HCT116 (cell line): ENCODE measurements around the gene TBC1D14. TPM values are rescaled to one million over a fixed set of nuclear protein-coding genes. Genes with fewer than 3 reads are reported as not detected.
A peak's percentile ranks its signal among the peaks of the same experiment; 100 is the strongest.

Experiments
- ATAC-seq: fragments of 200-7000 bp; cut with Tn5 transposase; 2 replicates; pipeline ENCODE4 v1.9.1; 2020; ENCODE audit warnings: mild to moderate bottlenecking, moderate library complexity
- BruUV-seq: library from RNA; stranded (reverse); fragments of 400-500 nt; replicated peaks from 2 replicates; lab custom pipeline; 2021; lab: Mats Ljungman, UMichigan
- CTCF ChIA-PET: fragments of 300-600 bp; sonication (Branson Sonifier 250); formaldehyde crosslinking; loops from one replicate; lab custom pipeline; 2021; ENCODE audit warnings: antibody characterized with exemption; lab: Charles Lee
- POLR2A ChIA-PET: fragments of 300-600, 350-600 bp; sonication (Branson Sonifier 250); formaldehyde crosslinking; loops from one replicate; lab custom pipeline; 2021; ENCODE audit warnings: antibody characterized with exemption; lab: Charles Lee
- RAD21 ChIA-PET, 2 experiments: fragments of 300-600 bp; sonication (Branson Sonifier 250); formaldehyde crosslinking; loops; one replicate each; lab custom pipeline; 2023; ENCODE audit warnings: low total read pairs in 2 of 2; ENCODE audit not compliant: uncharacterized antibody in 2 of 2, unreplicated experiment in 2 of 2, low non-redundant PET in 1 of 2; lab: Charles Lee
- DNase-seq: peaks from one replicate; pipeline ENCODE4 v3.0.0-alpha.2; 2010; ENCODE audit warnings: low read depth, low spot score
- H2AFZ ChIP-seq: fragments of 200-600 bp; shearing (Covaris generic), sonication (generic); 2 replicates; pipeline ENCODE4 v1.6.1; 2017; ENCODE audit warnings: low read depth, mixed run types, mixed read lengths, antibody characterized with exemption, low read length; ENCODE audit not compliant: poor library complexity, severe bottlenecking
- H3K27ac ChIP-seq: 2 replicates; pipeline ENCODE4 v1.5.1; 2012; ENCODE audit warnings: low read depth, low read length
- H3K27me3 ChIP-seq: fragments of 200-600 bp; sonication (generic); 2 replicates; pipeline ENCODE4 v1.6.1; 2016; ENCODE audit warnings: mixed run types, low read length, mixed read lengths; ENCODE audit not compliant: insufficient read depth
- H3K36me3 ChIP-seq, 2 experiments: fragments of 200-500 bp in 1 of 2; fragments of 200-600 bp in 1 of 2; sonication (Bioruptor generic) in 1 of 2; sonication (generic) in 1 of 2; 2 replicates each; pipeline versions ENCODE4 v1.5.1 to v1.6.1; 2014 to 2016; ENCODE audit warnings: low read length in 2 of 2, inconsistent platforms in 1 of 2, mixed read lengths in 1 of 2, mixed run types in 1 of 2; ENCODE audit not compliant: insufficient read depth in 2 of 2, control insufficient read depth in 1 of 2
- H3K4me1 ChIP-seq, 2 experiments: fragments of 200-600 bp in 1 of 2; sonication (generic) in 1 of 2; 2 replicates each; pipeline versions ENCODE4 v1.5.1 to v1.6.1; 2012 to 2017; ENCODE audit warnings: low read length in 2 of 2, inconsistent platforms in 1 of 2, mild to moderate bottlenecking in 1 of 2, mixed read lengths in 1 of 2, mixed run types in 1 of 2, moderate library complexity in 1 of 2; ENCODE audit not compliant: insufficient read depth in 2 of 2, control insufficient read depth in 1 of 2
- H3K4me2 ChIP-seq: fragments of 200-600 bp; sonication (generic); 2 replicates; pipeline ENCODE4 v1.6.1; 2017; ENCODE audit warnings: mixed run types, low read length, mixed read lengths
- H3K4me3 ChIP-seq, 2 experiments: fragments of 200-600 bp in 1 of 2; sonication (generic) in 1 of 2; replicated peaks in 1 of 2; 2 replicates each; pipeline ENCODE4 v1.5.1; 2011 to 2016; ENCODE audit warnings: low read length in 2 of 2, control low read depth in 1 of 2, low read depth in 1 of 2, mild to moderate bottlenecking in 1 of 2, mixed read lengths in 1 of 2, mixed run types in 1 of 2
- H3K79me2 ChIP-seq: fragments of 200-600 bp; sonication (generic); 2 replicates; pipeline ENCODE4 v1.6.1; 2017; ENCODE audit warnings: mild to moderate bottlenecking, mixed run types, low read length, moderate library complexity, mixed read lengths; ENCODE audit not compliant: insufficient read depth
- H3K9ac ChIP-seq: fragments of 200-600 bp; sonication (generic); 2 replicates; pipeline ENCODE4 v1.6.1; 2016; ENCODE audit warnings: low read length, mixed read lengths
- H3K9me2 ChIP-seq: fragments of 200-600 bp; sonication (generic), shearing (Covaris generic); 2 replicates; pipeline ENCODE4 v1.6.1; 2017; ENCODE audit warnings: mixed run types, mild to moderate bottlenecking, moderate library complexity; ENCODE audit not compliant: insufficient read depth
- H3K9me3 ChIP-seq, 2 experiments: fragments of 200-500 bp in 1 of 2; fragments of 200-600 bp in 1 of 2; sonication (Bioruptor generic) in 1 of 2; sonication (generic) in 1 of 2; 2 replicates each; pipeline ENCODE4 v1.6.1; 2014 to 2017; ENCODE audit warnings: low read length in 2 of 2, mixed read lengths in 2 of 2, inconsistent platforms in 1 of 2, low read depth in 1 of 2, mild to moderate bottlenecking in 1 of 2, mixed run types in 1 of 2, moderate library complexity in 1 of 2; ENCODE audit not compliant: control insufficient read depth in 1 of 2, insufficient read depth in 1 of 2
- H4K20me1 ChIP-seq: fragments of 200-600 bp; sonication (generic), shearing (Covaris generic); 2 replicates; pipeline ENCODE4 v1.6.1; 2017; ENCODE audit warnings: mixed run types, mild to moderate bottlenecking, moderate library complexity; ENCODE audit not compliant: insufficient read depth
- FOSL1 ChIP-seq: IDR thresholded peaks from 2 replicates; pipeline ENCODE4 v1.6.1; 2012; ENCODE audit warnings: low read depth
- JUND ChIP-seq: IDR thresholded peaks from 2 replicates; pipeline ENCODE4 v1.6.1; 2012
- POLR2AphosphoS5 ChIP-seq: IDR thresholded peaks from 2 replicates; pipeline ENCODE4 v1.6.1; 2011; ENCODE audit warnings: mild to moderate bottlenecking, low read depth, low read length, moderate library complexity
- REST ChIP-seq: IDR thresholded peaks from 2 replicates; pipeline ENCODE4 v1.6.1; 2012; ENCODE audit warnings: low read depth
- SIN3A ChIP-seq: IDR thresholded peaks from 2 replicates; pipeline ENCODE4 v1.6.1; 2012; ENCODE audit warnings: low read depth
- SP1 ChIP-seq: IDR thresholded peaks from 2 replicates; pipeline ENCODE4 v1.6.1; 2012; ENCODE audit warnings: low read depth
- intact Hi-C: fragments of 100-400 bp; cut with micrococcal nuclease; formaldehyde crosslinking; loops from 2 replicates; pipeline ENCODE4 v1.10.0; 2022
- total RNA-seq: library from RNA; stranded (reverse); gene quantifications from one replicate; pipeline ENCODE4 v1.2.1, GENCODE V29; 2021; ENCODE audit not compliant: unreplicated experiment
- TF ChIP-seq, protein P1 (sequence below), 3 experiments: fragments of 200-600 bp in 1 of 3; sonication (generic) in 1 of 3; IDR thresholded peaks in 2 of 3; conservative IDR thresholded peaks in 1 of 3; 2 replicates each; pipeline ENCODE4 v1.5.1; 2012 to 2017; ENCODE audit warnings: low read depth in 2 of 3, low read length in 2 of 3, antibody characterized with exemption in 1 of 3, borderline replicate concordance in 1 of 3, control low read depth in 1 of 3, mild to moderate bottlenecking in 1 of 3, mixed read lengths in 1 of 3, mixed run types in 1 of 3, moderate library complexity in 1 of 3; ENCODE audit not compliant: insufficient read depth in 1 of 3

TBC1D14 gene
- total RNA-seq, 1 experiment from 2014 or later: 62.9 TPM

GRCh38 chr4:7006411-7006810, 96.8 kb downstream of the TBC1D14 start:
- no peaks in the 10 kb centered on the region for H3K9me3 ChIP-seq
- TF ChIP-seq SP1 (no peak), FOSL1 (no peak)
- TF ChIP-seq, protein P1, sequence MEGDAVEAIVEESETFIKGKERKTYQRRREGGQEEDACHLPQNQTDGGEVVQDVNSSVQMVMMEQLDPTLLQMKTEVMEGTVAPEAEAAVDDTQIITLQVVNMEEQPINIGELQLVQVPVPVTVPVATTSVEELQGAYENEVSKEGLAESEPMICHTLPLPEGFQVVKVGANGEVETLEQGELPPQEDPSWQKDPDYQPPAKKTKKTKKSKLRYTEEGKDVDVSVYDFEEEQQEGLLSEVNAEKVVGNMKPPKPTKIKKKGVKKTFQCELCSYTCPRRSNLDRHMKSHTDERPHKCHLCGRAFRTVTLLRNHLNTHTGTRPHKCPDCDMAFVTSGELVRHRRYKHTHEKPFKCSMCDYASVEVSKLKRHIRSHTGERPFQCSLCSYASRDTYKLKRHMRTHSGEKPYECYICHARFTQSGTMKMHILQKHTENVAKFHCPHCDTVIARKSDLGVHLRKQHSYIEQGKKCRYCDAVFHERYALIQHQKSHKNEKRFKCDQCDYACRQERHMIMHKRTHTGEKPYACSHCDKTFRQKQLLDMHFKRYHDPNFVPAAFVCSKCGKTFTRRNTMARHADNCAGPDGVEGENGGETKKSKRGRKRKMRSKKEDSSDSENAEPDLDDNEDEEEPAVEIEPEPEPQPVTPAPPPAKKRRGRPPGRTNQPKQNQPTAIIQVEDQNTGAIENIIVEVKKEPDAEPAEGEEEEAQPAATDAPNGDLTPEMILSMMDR (IDR thresholded peaks at IDR 0.05 in 2 of 3, conservative IDR thresholded peaks at IDR 0.05 in 1 of 3; ENCODE audit: borderline replicate concordance in 1 of 3, insufficient read depth in 1 of 3, low read depth in 2 of 3, low read length in 2 of 3): no peak
- TF ChIP-seq, all 23 proteins: peak for 0
- Histone ChIP-seq H3K36me3 (peaks cover 17 to 33% of the 10 kb centered on the region in 2 experiments; a peak in 3 of 4 replicates), H3K79me2 (peaks cover 20% of the 10 kb centered on the region; the same call in 1 of the 2 replicates), H4K20me1 (no peaks in the 10 kb centered on the region), H3K4me1 (peaks cover 6 to 14% of the 10 kb centered on the region in 2 experiments; a peak in 3 of 4 replicates), H3K4me2 (no peak overlapping the region), H2AFZ (no peak overlapping the region), H3K4me3 (no peak overlapping the region), H3K27ac (no peak overlapping the region), H3K9ac (no peak overlapping the region), H3K9me2 (no peaks in the 10 kb centered on the region), H3K27me3 (no peaks in the 10 kb centered on the region)
- intact Hi-C loops: no loop called here
- BruUV-seq: no TSS peak
- ATAC-seq (no peak), DNase-seq (no peak)
- ChIA-PET POLR2A (no interaction called here), CTCF (no interaction called here), RAD21 (no interaction called here)

- H2AFZ ChIP-seq: no peak overlapping the region
- CTCF ChIA-PET: interaction anchor here (1.3 kb wide), 1 partner anchor 36 kb away, joined by 4 read pairs; the partner anchor contains the start of gene TADA2B
- ATAC-seq (peak; percentile 42; the same call in 1 of the 2 replicates), DNase-seq (no peak)
- RAD21 ChIA-PET: no interaction called here
- peak overlapping the region; percentile 26 for H3K4me2 ChIP-seq
- H3K9ac ChIP-seq: no peak overlapping the region
- H3K27me3 ChIP-seq: no peaks in the 10 kb centered on the region
- H3K27ac ChIP-seq: no peak overlapping the region
- BruUV-seq: no TSS peak
- POLR2A ChIA-PET: no interaction called here
- H3K79me2 ChIP-seq: peaks cover 12% of the 10 kb centered on the region; the same call in 1 of the 2 replicates
- H3K36me3 ChIP-seq: peaks cover 15 to 26% of the 10 kb centered on the region in 2 experiments; a peak in 3 of 4 replicates
- H3K9me3 ChIP-seq: no peaks in the 10 kb centered on the region
- H4K20me1 ChIP-seq: no peaks in the 10 kb centered on the region
- peaks cover 6 to 14% of the 10 kb centered on the region in 2 experiments; a peak in 3 of 4 replicates for H3K4me1 ChIP-seq
- H3K9me2 ChIP-seq: no peaks in the 10 kb centered on the region
- intact Hi-C loops: no loop called here
- TF ChIP-seq POLR2AphosphoS5 (no peak), JUND (no peak), SIN3A (no peak), REST (no peak), FOSL1 (no peak)
- H3K4me3 ChIP-seq: no peak overlapping the region
Measured at GRCh38 chr4:7007142-7007907, 97.7 kb downstream of the TBC1D14 start.
